ENCODE measurements around the gene RPL27.
"Not testable (repeated sequence)": the region's sequence is repeated elsewhere in the genome, so short reads cannot be mapped to it uniquely, and the experiment has no call there.

The RPL27 gene

DNA sequence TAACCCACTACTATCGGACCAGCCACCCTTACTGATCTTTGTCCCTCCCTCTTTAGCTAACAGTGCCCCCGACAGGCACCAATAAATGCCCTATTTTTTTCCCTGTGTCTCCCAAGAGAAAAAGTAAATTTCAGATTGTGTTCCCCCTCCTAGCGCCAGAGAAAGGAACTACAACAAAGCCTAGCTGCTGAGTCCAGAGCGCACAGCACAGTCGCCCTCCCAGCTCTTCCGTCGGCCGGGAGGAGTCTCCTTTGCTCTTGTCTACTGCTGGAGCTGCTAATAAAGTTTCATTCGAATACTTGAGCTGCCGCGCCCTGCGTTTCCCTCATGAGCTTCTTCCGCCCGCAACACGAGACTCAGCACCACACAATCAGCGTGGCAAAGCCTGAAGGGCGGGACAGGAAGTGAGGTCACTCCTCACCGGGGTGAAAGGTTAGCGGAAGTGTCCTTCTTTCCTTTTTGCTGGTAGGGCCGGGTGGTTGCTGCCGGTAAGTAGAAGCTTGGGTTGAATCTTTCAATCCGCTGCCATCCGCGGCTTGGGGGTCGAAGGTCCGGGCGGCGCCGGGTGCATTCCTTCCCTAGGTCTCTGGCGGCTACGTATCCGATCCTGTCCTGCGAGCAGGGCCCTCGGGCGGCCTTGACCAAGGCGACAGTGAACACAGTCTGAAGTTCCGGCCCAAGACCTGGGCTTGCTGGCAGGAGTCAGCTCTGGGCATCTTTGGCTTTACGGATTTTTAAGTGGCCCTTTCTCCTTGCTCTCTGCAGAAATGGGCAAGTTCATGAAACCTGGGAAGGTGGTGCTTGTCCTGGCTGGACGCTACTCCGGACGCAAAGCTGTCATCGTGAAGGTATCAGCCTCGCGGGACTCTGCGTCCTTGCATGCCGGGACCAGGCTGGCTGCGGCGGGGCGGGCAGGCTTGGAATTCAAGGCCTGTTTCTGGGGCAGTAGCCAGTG, at the start of gene RPL27:
TSS of gene RPL27 (plus strand) at position 436 of the 955 bp plus-strand sequence. CDS start at position 768, 332 bp downstream.
- peak; percentile 96 to 97 for ATAC-seq

DNA sequence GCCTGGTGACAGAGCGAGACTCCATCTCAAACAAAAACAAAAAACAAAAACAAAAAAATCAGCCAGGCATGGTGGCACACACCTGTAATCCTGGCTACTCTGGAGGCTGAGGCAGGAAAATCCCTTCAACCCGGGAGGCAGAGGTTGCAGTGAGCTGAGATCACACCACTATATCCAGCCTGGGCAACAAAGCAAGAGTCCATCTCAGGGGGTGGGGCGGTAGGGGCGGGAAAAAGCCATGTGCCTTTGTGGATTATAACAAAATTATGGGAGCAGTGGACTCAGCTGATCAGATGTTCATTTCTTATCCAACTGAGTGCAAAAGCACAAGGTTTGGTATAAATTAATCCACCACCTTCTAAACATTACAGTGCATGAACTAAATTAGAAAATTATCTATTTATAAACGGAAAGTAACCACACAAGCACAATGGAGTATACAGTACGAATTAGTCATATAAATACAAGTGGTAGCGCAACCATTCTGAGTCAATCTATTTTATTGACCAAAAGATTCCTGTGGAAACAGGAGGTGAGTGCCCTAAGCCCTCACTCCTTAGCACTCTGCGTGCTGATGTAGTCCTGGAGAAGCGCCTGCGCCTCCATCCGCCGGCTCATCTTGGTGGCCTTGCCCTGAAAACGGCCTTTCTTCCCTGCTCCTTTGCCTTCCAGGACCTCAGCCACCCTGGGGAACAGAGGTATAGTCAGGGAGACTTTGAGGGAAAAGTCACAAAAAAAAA, 48.0 kb upstream of the RPL27 start:
- no peak for ATAC-seq

DNA sequence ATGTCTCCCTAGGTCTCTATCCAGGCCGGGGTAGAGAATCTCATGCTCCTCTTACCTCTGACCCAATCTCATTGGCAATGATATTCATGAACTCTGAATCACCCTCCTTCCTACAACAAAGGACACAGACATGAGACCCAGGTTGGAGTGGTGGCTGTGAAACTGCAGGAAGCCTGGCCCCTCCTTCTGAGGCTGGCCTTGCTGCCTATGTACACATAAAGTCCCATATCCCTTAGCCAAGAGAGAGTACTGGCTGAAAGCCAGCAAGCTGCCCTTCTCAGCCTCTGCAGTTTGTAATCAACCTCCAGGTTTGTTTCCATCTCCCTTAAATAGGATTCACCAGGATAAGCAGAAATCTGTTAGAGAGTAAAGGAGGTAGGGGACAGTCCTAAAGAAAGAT, 44.5 kb upstream of the RPL27 start:
- no peak for ATAC-seq

GRCh38 chr17:42964161-42964932, 33.9 kb upstream of the RPL27 start, which contains the start of gene AARSD1:
AARSD1 (minus strand) TSS chr17:42964454; CDS start chr17:42964440, 14 bp downstream.
- ATAC-seq: peak; percentile 98 to 100

DNA sequence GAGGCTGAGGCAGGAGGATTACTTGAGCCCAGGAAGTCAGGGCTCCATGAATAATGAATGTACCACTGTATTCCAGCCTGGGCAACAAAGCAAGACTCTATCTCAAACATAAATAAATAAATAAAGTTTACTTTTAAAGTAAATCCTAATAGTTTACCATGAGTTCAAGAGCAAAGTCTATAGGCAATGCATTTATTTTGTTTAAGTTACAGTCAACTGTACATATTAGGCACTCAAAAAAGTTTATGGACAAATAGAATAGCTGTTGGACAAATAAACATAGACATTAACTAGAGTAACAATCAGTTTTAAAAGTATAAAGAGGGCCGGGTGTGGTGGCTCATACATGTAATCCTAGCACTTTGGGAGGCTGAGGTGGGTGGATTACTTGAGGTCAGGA, 30.3 kb upstream of the RPL27 start:
- no peak for ATAC-seq

DNA sequence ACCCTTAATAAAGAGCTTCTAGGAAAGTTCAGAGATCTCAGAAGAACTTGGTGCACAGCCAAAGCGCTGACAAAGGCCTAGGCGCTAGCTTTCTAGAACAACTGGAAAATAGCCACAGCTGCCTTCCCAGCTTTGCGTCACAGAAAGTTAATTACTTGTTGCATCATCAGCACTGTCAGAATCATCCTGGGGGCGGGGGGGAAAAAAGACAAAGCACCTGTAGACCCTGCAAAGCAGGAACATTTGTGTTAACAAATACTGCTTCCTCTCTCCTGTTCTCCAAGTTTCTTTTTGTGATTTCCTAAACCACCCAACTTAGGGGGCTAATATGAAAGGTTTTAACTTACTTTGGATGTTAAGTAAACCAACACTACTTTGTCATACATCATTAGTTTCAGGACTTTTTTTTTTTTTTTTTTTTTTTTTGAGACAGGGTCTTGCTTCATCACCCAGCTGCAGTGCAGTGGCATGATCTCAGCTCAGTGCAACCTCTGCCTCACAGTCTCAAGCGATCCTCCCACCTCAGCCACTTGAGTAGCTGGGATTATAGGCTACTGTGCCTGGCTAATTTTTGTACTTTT, 29.1 kb upstream of the RPL27 start:
- ATAC-seq: no peak

DNA sequence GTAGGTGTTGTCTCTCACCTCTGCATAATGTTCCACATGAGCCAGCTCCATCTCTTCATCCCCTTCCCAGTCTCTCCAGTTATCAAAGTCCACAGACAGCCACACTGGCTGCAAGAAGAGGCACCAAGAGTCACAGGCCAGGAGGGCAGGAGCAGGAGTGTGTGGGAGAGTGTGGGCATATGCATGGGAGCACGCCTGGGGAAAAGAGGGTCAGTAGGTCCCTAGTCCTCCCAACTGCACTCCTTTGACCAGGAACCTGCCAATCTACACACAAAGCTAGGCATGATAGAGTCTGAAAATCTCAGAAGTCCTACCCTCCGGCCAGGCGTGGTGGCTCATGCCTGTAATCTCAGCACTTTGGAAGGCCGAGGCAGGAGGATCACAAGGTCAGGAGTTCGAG, 26.6 kb upstream of the RPL27 start:
- no peak for ATAC-seq

DNA sequence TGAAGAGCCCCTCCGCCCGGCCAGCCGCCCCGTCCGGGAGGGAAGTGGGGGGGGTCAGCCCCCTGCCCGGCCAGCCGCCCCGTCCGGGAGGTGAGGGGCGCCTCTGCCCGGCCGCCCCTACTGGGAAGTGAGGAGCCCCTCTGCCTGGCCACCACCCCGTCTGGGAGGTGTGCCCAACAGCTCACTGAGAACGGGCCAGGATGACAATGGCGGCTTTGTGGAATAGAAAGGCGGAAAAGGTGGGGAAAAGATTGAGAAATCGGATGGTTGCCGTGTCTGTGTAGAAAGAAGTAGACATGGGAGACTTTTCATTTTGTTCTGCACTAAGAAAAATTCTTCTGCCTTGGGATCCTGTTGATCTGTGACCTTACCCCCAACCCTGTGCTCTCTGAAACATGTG, 24.9 kb upstream of the RPL27 start:
- not testable (repeated sequence) for ATAC-seq

DNA sequence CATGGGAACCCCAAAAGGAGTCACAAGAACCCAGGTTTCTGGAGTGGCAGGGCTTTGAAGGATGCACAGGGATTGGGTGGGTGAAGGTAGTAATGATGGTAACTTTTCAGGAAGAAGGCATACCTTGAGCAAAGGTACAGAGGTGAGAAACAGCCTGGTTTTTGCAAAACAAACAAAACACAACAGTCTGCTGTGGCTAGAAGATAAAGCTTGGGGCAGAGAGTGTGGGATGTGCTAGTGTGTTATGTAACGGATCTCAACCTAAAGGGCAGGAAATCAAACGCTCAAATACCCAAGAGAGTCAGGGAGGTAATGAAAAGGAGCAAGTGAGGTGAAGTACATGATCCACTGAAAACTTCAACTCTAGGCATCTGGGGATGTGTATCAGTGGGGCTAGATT, 23.0 kb upstream of the RPL27 start:
- no peak for ATAC-seq

DNA sequence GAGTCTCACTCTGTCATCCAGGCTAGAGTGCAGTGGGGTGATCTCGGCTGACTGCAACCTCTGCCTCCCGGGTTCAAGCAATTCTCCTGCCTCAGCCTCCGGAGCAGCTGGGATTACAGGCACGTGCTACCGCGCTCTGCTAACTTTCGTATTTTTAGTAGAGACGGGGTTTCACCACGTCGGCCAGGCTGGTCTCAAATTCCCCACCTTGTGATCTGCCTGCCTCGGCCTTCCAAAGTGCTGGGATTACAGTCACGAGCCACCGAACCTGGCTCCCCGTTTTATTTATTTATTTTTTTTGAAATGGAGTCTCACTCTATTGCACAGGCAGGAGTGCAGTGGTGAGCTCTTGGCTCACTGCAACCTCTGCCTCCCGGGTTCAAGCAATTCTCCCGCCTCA, 22.5 kb upstream of the RPL27 start:
- ATAC-seq: not testable (repeated sequence)

GRCh38 chr17:42979511-42980273, 18.5 kb upstream of the RPL27 start, which contains the start of gene PTGES3L:
PTGES3L (minus strand) TSS chr17:42980080; CDS start chr17:42980053, 27 bp downstream.
- peak; percentile 46 to 50 for ATAC-seq

- ATAC-seq: peak; percentile 81 to 82
These were observed 17.9 kb upstream of the RPL27 start, which contains the start of gene RUNDC1 for GRCh38 chr17:42980274-42980765. RUNDC1 (plus strand) TSS chr17:42980565; CDS start chr17:42980577, 12 bp downstream.

GRCh38 chr17:42980766-42981397, 17.3 kb upstream of the RPL27 start:
- ATAC-seq: peak; percentile 84 to 86

DNA sequence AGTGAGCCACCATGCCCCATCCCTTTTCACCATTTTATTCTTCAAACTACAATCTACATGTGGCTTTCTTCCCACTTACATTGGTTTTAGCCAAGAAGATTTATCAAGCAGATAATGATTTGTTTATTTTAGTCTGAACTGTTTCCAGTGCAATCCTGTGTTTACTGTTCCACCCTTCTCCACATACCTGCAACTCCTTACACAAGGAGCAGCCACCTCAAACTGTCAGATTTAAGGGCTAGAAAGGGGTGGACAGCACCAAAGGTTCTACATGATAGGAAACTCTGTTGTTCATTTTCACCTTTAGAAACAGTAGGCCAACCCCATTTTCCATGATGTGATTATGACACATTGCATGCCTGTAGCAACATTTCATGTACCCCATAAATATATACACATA, 16.0 kb upstream of the RPL27 start:
- no peak for ATAC-seq

DNA sequence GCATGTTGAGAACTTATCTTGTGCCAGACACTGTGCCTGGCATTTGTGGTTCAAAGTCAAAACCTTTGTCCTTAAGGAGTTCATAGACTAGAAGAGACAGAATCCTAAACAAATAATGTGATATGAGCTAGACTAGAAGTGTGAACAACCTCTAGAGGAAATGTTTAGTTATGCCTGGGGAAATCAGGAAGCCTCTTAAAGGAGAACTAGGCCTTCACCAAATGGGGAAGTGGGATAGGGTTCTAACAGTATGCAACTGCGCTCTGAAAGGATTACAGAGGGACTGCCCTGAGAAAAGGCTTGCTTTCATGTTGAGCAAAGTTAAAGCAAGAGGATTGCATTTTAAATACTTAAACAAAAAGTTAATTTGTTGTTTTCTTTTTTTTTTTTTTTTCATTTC, 13.0 kb upstream of the RPL27 start:
- no peak for ATAC-seq

DNA sequence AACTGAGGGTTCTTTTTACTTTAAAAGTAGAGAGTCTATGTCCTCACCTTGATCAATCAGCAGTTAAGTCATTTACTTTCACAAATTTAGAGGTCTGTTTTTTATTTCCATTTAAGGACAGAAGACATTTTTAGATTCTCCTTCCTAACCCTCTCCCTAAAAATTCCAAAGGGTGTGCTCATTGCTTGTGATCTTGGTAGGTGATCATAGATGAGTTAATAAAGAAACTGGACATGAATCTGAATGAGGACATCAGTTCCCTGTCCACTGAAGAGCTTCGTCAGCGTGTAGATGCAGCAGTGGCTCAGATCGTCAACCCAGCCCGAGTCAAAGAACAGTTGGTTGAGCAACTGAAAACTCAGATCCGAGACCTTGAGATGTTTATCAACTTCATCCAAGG, 9.1 kb upstream of the RPL27 start:
- no peak for ATAC-seq

- no peak for ATAC-seq
These were observed 8.2 kb upstream of the RPL27 start for GRCh38 chr17:42989726-42990652.

DNA sequence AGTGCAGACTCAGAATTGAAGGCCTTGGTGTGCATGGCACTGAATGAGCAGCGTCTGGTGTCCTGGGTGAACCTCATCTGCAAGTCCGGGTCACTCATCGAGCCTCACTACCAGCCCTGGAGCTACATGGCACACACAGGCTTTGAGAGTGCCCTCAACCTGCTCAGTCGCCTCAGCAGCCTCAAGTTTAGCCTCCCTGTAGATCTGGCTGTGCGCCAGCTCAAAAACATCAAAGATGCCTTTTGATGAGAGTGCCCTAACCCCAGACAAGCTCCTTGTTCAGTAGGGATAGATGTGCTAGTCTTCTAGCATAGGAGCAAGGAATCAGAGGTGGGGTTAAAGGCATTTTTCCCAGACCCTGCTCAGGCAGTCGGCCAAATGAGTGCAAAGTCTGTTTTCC, 6.7 kb upstream of the RPL27 start:
- no peak for ATAC-seq

DNA sequence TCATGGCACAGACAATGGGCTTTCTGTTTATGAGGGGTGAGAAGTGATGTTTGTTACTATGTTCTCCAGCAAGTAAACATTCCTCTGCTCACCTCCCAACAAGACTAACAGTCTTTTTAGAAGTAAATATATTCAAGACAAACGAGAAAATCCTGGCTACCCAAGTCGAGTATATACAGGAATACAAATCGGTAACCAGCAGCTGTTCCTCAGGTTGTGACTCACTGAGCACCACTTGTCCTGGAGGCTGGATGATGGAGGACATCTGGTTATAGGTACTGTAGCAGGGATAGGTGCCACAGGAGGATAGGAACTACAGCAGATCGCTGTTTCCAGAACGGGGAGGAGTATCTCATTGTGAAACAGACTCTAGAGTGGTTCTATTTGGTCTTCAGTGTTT, 5.3 kb upstream of the RPL27 start:
- ATAC-seq: no peak

DNA sequence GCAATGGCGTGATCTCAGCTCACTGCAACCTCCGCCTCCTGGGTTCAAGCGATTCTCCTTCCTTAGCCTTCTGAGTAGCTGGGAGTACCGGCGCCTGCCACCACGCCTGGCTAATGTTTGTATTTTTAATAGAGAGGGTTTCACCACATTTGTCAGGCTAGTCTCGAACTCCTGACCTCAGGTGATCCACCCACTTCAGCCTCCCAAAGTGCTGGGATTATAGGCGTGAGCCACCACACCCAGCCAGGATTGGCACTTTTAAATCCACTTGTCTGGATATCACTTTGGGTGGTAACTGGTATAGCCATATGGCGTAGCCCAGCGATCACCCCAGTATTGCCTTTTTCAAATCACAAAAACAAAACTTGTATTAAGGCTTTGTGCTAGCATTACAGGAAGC, 4.3 kb upstream of the RPL27 start:
- ATAC-seq: not testable (repeated sequence)

Data from activated CD4-positive, CD25-positive, alpha-beta regulatory T cell treated with anti-CD3 and anti-CD28 coated beads, Interleukin-2, amount 50 U/mL, for 24 hours (primary cell).